ENCODE data around the gene RFX2.

- TF ChIP-seq CTCF (IDR thresholded peaks at IDR 0.05), result no peak
- no peak for TF ChIP-seq POLR2AphosphoS5 (IDR thresholded peaks at IDR 0.05)
Measured at GRCh38 chr19:6084821-6085220, 25.5 kb downstream of the RFX2 start.
